Keratinocyte (primary cell): ENCODE data around the gene WDR7. TPM values are rescaled to one million over a fixed set of nuclear protein-coding genes. Genes with fewer than 3 reads are reported as not detected.

Source experiments
- DNase-seq: peaks from one replicate; pipeline ENCODE4 v3.0.0-alpha.2; 2011; ENCODE audit warnings: low read depth, missing footprints, low spot score
- FAIRE-seq: peaks from 2 replicates; lab custom pipeline; 2011; peaks lifted over from hg19 to GRCh38; lab: Jason Lieb, UNC
- H2AFZ ChIP-seq: 2 replicates; pipeline ENCODE4 v1.6.0; 2012; ENCODE audit warnings: low read length, control low read depth, inconsistent platforms; ENCODE audit not compliant: control insufficient read depth
- H3K27ac ChIP-seq: 2 replicates; pipeline ENCODE4 v1.5.1; 2011; ENCODE audit warnings: low read length; ENCODE audit not compliant: control insufficient read depth, insufficient read depth
- H3K27me3 ChIP-seq: 3 replicates; pipeline ENCODE4 v1.6.0; 2011; ENCODE audit warnings: low read length; ENCODE audit not compliant: control insufficient read depth, insufficient read depth; ENCODE audit errors: extremely low read depth
- H3K36me3 ChIP-seq, 2 experiments: 2 replicates in 1 of 2; 3 replicates in 1 of 2; pipeline ENCODE4 v1.5.1; 2011; ENCODE audit warnings: low read length in 2 of 2, mild to moderate bottlenecking in 1 of 2; ENCODE audit not compliant: control insufficient read depth in 2 of 2, insufficient read depth in 2 of 2; ENCODE audit errors: extremely low read depth in 1 of 2
- H3K4me1 ChIP-seq: 3 replicates; pipeline ENCODE4 v1.5.1; 2011; ENCODE audit warnings: low read length; ENCODE audit not compliant: control insufficient read depth, insufficient read depth; ENCODE audit errors: extremely low read depth
- H3K4me2 ChIP-seq: 3 replicates; pipeline ENCODE4 v1.6.0; 2011; ENCODE audit warnings: low read depth, low read length; ENCODE audit not compliant: control insufficient read depth, insufficient read depth; ENCODE audit errors: extremely low read depth
- H3K4me3 ChIP-seq, 3 experiments: fragments of 200-600 bp in 1 of 3; sonication (generic) in 1 of 3; 2 replicates in 2 of 3; 3 replicates in 1 of 3; pipeline ENCODE4 v1.5.1; 2011 to 2016; ENCODE audit warnings: low read length in 3 of 3, mild to moderate bottlenecking in 3 of 3, control low read depth in 2 of 3, inconsistent platforms in 1 of 3, low read depth in 1 of 3, mixed read lengths in 1 of 3, mixed run types in 1 of 3, moderate library complexity in 1 of 3; ENCODE audit not compliant: control insufficient read depth in 2 of 3, insufficient read depth in 2 of 3; ENCODE audit errors: extremely low read depth in 1 of 3
- H3K79me2 ChIP-seq: 2 replicates; pipeline ENCODE4 v1.6.0; 2012; ENCODE audit warnings: low read length; ENCODE audit not compliant: control insufficient read depth, insufficient read depth
- H3K9ac ChIP-seq: 3 replicates; pipeline ENCODE4 v1.6.0; 2011; ENCODE audit warnings: low read length; ENCODE audit not compliant: control insufficient read depth, insufficient read depth; ENCODE audit errors: extremely low read depth
- H3K9me1 ChIP-seq: 3 replicates; pipeline ENCODE4 v1.6.0; 2011; ENCODE audit warnings: low read length; ENCODE audit not compliant: control insufficient read depth, insufficient read depth; ENCODE audit errors: extremely low read depth
- H3K9me3 ChIP-seq: 2 replicates; pipeline ENCODE4 v1.5.1; 2012; ENCODE audit warnings: low read depth, low read length; ENCODE audit not compliant: control insufficient read depth
- H4K20me1 ChIP-seq: 3 replicates; pipeline ENCODE4 v1.6.0; 2011; ENCODE audit warnings: low read length; ENCODE audit not compliant: control insufficient read depth, insufficient read depth; ENCODE audit errors: extremely low read depth
- CTCF ChIP-seq, 3 experiments: IDR thresholded peaks in 1 of 3; conservative IDR thresholded peaks in 1 of 3; optimal IDR thresholded peaks in 1 of 3; 2 replicates in 2 of 3; 3 replicates in 1 of 3; pipeline versions ENCODE3 to v1.5.1; 2011; ENCODE audit warnings: low read length in 3 of 3, mild to moderate bottlenecking in 3 of 3, moderate library complexity in 2 of 3, control low read depth in 1 of 3, inconsistent platforms in 1 of 3; ENCODE audit not compliant: insufficient read depth in 2 of 3; ENCODE audit errors: extremely low read depth in 1 of 3
- EZH2 ChIP-seq: IDR thresholded peaks from one replicate; pipeline ENCODE4 v1.6.1; 2012; ENCODE audit warnings: inconsistent platforms, mild to moderate bottlenecking, low read length, moderate library complexity
- dilution Hi-C: fragments of 300-500 bp; cut with MboI; formaldehyde crosslinking; loops from one replicate; pipeline ENCODE4 v1.7.0; 2020; ENCODE audit warnings: low sequenced_read_pairs; ENCODE audit not compliant: extremely low pct_ligation_motif_present
- polyA plus RNA-seq, 5 experiments: library from polyadenylated mRNA; depleted of rRNA in 3 of 5; stranded (reverse) in 3 of 5; stranded (forward) in 1 of 5; unstranded in 1 of 5; fragments of >200 nt; gene quantifications; 1 replicate in 1 of 5; 2 replicates in 3 of 5; 3 replicates in 1 of 5; pipeline versions ENCODE4 v1.2.1 to v1.2.3, GENCODE V29; 2011 to 2012; ENCODE audit warnings: missing spikeins in 2 of 5, low read depth in 1 of 5, low replicate concordance in 1 of 5

The WDR7 gene
- polyA plus RNA-seq, 1 donor (not counting 4 experiments of a cell fraction or from before 2014, with no cell fraction given) = 6.9 TPM

- Histone ChIP-seq H3K9me1 (no peaks in the 10 kb centered on the region), H2AFZ (no peak overlapping the region), H3K9ac (no peak overlapping the region), H3K27me3 (no peaks in the 10 kb centered on the region), H3K36me3 (no peaks in the 10 kb centered on the region), H3K4me1 (no peaks in the 10 kb centered on the region), H3K4me3 (no peak overlapping the region), H3K4me2 (no peak overlapping the region), H4K20me1 (no peaks in the 10 kb centered on the region), H3K79me2 (no peaks in the 10 kb centered on the region), H3K9me3 (no peaks in the 10 kb centered on the region), H3K27ac (no peak overlapping the region)
- dilution Hi-C loops = no loop called here
- DNase-seq (no peak), FAIRE-seq (no peak)
- TF ChIP-seq CTCF (optimal IDR thresholded peaks at IDR 0.05 in 1 of 3, IDR thresholded peaks at IDR 0.05 in 1 of 3, conservative IDR thresholded peaks at IDR 0.05 in 1 of 3; ENCODE audit: extremely low read depth in 1 of 3, insufficient read depth in 2 of 3, low read length in 3 of 3) = no peak
- no peak for TF ChIP-seq EZH2
Measured at GRCh38 chr18:56982766-56983165, 331.6 kb downstream of the WDR7 start.

- Histone ChIP-seq H3K27me3 (no peaks in the 10 kb centered on the region), H3K27ac (no peak overlapping the region), H3K36me3 (no peaks in the 10 kb centered on the region), H3K4me3 (no peak overlapping the region), H4K20me1 (no peaks in the 10 kb centered on the region), H2AFZ (no peak overlapping the region), H3K9me1 (no peaks in the 10 kb centered on the region), H3K9ac (no peak overlapping the region), H3K9me3 (no peaks in the 10 kb centered on the region), H3K4me2 (no peak overlapping the region), H3K79me2 (no peaks in the 10 kb centered on the region), H3K4me1 (no peaks in the 10 kb centered on the region)
- dilution Hi-C loops = no loop called here
- no peak for DNase-seq
- TF ChIP-seq CTCF (optimal IDR thresholded peaks at IDR 0.05 in 1 of 3, IDR thresholded peaks at IDR 0.05 in 1 of 3, conservative IDR thresholded peaks at IDR 0.05 in 1 of 3; ENCODE audit: extremely low read depth in 1 of 3, insufficient read depth in 2 of 3, low read length in 3 of 3) (no peak), EZH2 (no peak)
- FAIRE-seq = no peak
Measured at GRCh38 chr18:56983275-56983992, 332.3 kb downstream of the WDR7 start.
